WTC11 (cell line): Measurements from ENCODE around the gene KLHL28.

Source experiments
- CREB1 ChIP-seq: sonication (generic); formaldehyde crosslinking; IDR thresholded peaks from 2 replicates; pipeline ENCODE4 v1.8.0; 2023; ENCODE audit warnings: mild to moderate bottlenecking, missing genetic modification reagents
- FOXJ3 ChIP-seq: sonication (generic); formaldehyde crosslinking; IDR thresholded peaks from 2 replicates; pipeline ENCODE4 v1.9.0; 2021; ENCODE audit warnings: missing genetic modification reagents, mild to moderate bottlenecking, borderline replicate concordance
- JAZF1 ChIP-seq: fragments of 250-450 bp; sonication (Bioruptor Pico); IDR thresholded peaks from 2 replicates; pipeline ENCODE4 v1.9.0; 2021; ENCODE audit warnings: moderate library complexity, mild to moderate bottlenecking, inconsistent platforms
- NR2C2 ChIP-seq: sonication (generic); formaldehyde crosslinking; IDR thresholded peaks from 2 replicates; pipeline ENCODE4 v1.8.0; 2022; ENCODE audit warnings: mild to moderate bottlenecking, missing genetic modification reagents
- NR3C1 ChIP-seq: sonication (generic); formaldehyde crosslinking; conservative IDR thresholded peaks from 2 replicates; pipeline ENCODE4 v1.8.1; 2023; ENCODE audit warnings: low read depth, mild to moderate bottlenecking, missing genetic modification reagents
- RELA ChIP-seq: sonication (generic); formaldehyde crosslinking; IDR thresholded peaks from 2 replicates; pipeline ENCODE4 v1.8.1; 2022; ENCODE audit warnings: missing genetic modification reagents, mild to moderate bottlenecking, borderline replicate concordance
- RORB ChIP-seq: fragments of 250-450 bp; sonication (Bioruptor Pico); IDR thresholded peaks from 2 replicates; pipeline ENCODE4 v1.9.0; 2021; ENCODE audit warnings: mild to moderate bottlenecking
- ZNF121 ChIP-seq: sonication (generic); formaldehyde crosslinking; IDR thresholded peaks from 2 replicates; pipeline ENCODE4 v1.8.0; 2023; ENCODE audit warnings: missing genetic modification reagents
- ZNF138 ChIP-seq: sonication (generic); formaldehyde crosslinking; conservative IDR thresholded peaks from 2 replicates; pipeline ENCODE4 v1.8.1; 2022; ENCODE audit warnings: mild to moderate bottlenecking, moderate library complexity, missing genetic modification reagents
- TF ChIP-seq, protein P1 (sequence below): sonication (generic); formaldehyde crosslinking; IDR thresholded peaks from 2 replicates; pipeline ENCODE4 v1.8.1; 2022; ENCODE audit warnings: low read depth, missing genetic modification reagents, borderline replicate concordance
- TF ChIP-seq, protein P2 (sequence below): sonication (generic); formaldehyde crosslinking; IDR thresholded peaks from 2 replicates; pipeline ENCODE4 v1.8.1; 2023; ENCODE audit warnings: mild to moderate bottlenecking, missing genetic modification reagents, moderate library complexity
- TF ChIP-seq, protein P3 (sequence below): fragments of 200-600 bp; IDR thresholded peaks from 2 replicates; pipeline ENCODE4 v1.8.0; 2022; ENCODE audit warnings: antibody characterized with exemption
- TF ChIP-seq, protein P4 (sequence below): sonication (generic); formaldehyde crosslinking; IDR thresholded peaks from 2 replicates; pipeline ENCODE4 v1.8.0; 2023; ENCODE audit warnings: missing genetic modification reagents

DNA sequence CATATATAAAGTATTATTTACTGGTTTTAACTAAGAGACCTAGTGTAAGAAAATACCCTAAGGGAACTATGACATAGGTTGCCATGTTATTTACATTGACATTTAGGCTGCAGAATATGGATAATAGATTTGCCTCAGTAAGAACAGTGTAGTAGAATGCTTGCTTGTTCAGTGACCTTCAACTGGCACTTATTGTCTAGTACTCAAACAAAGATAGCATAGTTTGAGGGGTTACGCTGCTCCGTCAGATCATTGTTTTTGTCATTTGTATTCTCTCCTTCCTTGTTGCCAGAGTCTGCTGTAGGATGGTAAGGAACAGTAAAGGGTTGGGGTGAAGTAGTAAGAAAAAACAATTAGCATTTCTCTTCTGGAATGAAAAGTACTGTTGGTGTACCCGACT, 33.4 kb upstream of the KLHL28 start:
- TF ChIP-seq, protein P1, sequence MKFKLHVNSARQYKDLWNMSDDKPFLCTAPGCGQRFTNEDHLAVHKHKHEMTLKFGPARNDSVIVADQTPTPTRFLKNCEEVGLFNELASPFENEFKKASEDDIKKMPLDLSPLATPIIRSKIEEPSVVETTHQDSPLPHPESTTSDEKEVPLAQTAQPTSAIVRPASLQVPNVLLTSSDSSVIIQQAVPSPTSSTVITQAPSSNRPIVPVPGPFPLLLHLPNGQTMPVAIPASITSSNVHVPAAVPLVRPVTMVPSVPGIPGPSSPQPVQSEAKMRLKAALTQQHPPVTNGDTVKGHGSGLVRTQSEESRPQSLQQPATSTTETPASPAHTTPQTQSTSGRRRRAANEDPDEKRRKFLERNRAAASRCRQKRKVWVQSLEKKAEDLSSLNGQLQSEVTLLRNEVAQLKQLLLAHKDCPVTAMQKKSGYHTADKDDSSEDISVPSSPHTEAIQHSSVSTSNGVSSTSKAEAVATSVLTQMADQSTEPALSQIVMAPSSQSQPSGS (CRISPR knock-in tag) = no peak
- TF ChIP-seq, protein P2, sequence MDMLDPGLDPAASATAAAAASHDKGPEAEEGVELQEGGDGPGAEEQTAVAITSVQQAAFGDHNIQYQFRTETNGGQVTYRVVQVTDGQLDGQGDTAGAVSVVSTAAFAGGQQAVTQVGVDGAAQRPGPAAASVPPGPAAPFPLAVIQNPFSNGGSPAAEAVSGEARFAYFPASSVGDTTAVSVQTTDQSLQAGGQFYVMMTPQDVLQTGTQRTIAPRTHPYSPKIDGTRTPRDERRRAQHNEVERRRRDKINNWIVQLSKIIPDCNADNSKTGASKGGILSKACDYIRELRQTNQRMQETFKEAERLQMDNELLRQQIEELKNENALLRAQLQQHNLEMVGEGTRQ (CRISPR knock-in tag) = no peak
- TF ChIP-seq, protein P3, sequence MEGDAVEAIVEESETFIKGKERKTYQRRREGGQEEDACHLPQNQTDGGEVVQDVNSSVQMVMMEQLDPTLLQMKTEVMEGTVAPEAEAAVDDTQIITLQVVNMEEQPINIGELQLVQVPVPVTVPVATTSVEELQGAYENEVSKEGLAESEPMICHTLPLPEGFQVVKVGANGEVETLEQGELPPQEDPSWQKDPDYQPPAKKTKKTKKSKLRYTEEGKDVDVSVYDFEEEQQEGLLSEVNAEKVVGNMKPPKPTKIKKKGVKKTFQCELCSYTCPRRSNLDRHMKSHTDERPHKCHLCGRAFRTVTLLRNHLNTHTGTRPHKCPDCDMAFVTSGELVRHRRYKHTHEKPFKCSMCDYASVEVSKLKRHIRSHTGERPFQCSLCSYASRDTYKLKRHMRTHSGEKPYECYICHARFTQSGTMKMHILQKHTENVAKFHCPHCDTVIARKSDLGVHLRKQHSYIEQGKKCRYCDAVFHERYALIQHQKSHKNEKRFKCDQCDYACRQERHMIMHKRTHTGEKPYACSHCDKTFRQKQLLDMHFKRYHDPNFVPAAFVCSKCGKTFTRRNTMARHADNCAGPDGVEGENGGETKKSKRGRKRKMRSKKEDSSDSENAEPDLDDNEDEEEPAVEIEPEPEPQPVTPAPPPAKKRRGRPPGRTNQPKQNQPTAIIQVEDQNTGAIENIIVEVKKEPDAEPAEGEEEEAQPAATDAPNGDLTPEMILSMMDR = no peak
- TF ChIP-seq CREB1 (CRISPR knock-in tag) (no peak), NR2C2 (no peak), ZNF138 (CRISPR knock-in tag) (no peak), RELA (CRISPR knock-in tag) (no peak), FOXJ3 (CRISPR knock-in tag) (no peak), JAZF1 (no peak), NR3C1 (CRISPR knock-in tag) (no peak), ZNF121 (no peak), RORB (CRISPR knock-in tag) (no peak)
- TF ChIP-seq, protein P4, sequence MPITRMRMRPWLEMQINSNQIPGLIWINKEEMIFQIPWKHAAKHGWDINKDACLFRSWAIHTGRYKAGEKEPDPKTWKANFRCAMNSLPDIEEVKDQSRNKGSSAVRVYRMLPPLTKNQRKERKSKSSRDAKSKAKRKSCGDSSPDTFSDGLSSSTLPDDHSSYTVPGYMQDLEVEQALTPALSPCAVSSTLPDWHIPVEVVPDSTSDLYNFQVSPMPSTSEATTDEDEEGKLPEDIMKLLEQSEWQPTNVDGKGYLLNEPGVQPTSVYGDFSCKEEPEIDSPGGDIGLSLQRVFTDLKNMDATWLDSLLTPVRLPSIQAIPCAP (CRISPR knock-in tag) = no peak
